ENCODE results near the gene AP5S1.
"Not testable (repeated sequence)": the region's sequence is repeated elsewhere in the genome, so short reads cannot be mapped to it uniquely, and the experiment has no call there.

- not testable (repeated sequence) for TF ChIP-seq ZNF512 (CRISPR knock-in tag; IDR thresholded peaks at IDR 0.05; ENCODE audit: borderline replicate concordance); CTCF (IDR thresholded peaks at IDR 0.05); STAT6 (CRISPR knock-in tag; conservative IDR thresholded peaks at IDR 0.05; ENCODE audit: low read depth); ATF3 (CRISPR knock-in tag; conservative IDR thresholded peaks at IDR 0.05); E2F4 (CRISPR knock-in tag; IDR thresholded peaks at IDR 0.05; ENCODE audit: borderline replicate concordance, low read depth); OVOL2 (CRISPR knock-in tag; IDR thresholded peaks at IDR 0.05; ENCODE audit: borderline replicate concordance); ELF4 (CRISPR knock-in tag; IDR thresholded peaks at IDR 0.05; ENCODE audit: low read depth); KAT7 (CRISPR knock-in tag; IDR thresholded peaks at IDR 0.05; ENCODE audit: borderline replicate concordance); MAX (CRISPR knock-in tag; IDR thresholded peaks at IDR 0.05); ZBTB21 (CRISPR knock-in tag; IDR thresholded peaks at IDR 0.05; ENCODE audit: borderline replicate concordance); CREB1 (CRISPR knock-in tag; IDR thresholded peaks at IDR 0.05); ZNF423 (CRISPR knock-in tag; IDR thresholded peaks at IDR 0.05); USF1 (CRISPR knock-in tag; IDR thresholded peaks at IDR 0.05); TCF7 (CRISPR knock-in tag; IDR thresholded peaks at IDR 0.05; ENCODE audit: low read depth)
These were observed 26.2 kb upstream of the AP5S1 start for GRCh38 chr20:3794168-3794567.

Data from WTC11 (cell line).